Ovary (tissue), 9 donors: ENCODE results near the gene RBM3. TPM values are rescaled to one million over a fixed set of nuclear protein-coding genes. Genes with fewer than 3 reads are reported as not detected.

Source experiments
- DNase-seq, 5 donors: peaks; one replicate each; pipeline ENCODE4 v3.0.0-alpha.2; 2019 to 2020
- H3K27ac ChIP-seq, 2 donors: fragments of 200-600 bp; one replicate each; pipeline versions ENCODE4 v1.5.1 to v1.8.0; 2019 to 2022
- H3K27me3 ChIP-seq: fragments of 200-600 bp; one replicate; pipeline ENCODE4 v1.8.0; 2022
- H3K36me3 ChIP-seq: fragments of 200-600 bp; sonication (generic); one replicate; pipeline ENCODE4 v1.5.1; 2019
- H3K4me1 ChIP-seq: one replicate; pipeline ENCODE4 v1.8.1; 2013; ENCODE audit warnings: mild to moderate bottlenecking, moderate library complexity; ENCODE audit not compliant: insufficient read depth
- H3K4me3 ChIP-seq: fragments of 200-600 bp; sonication (generic); one replicate; pipeline ENCODE4 v1.5.1; 2017
- H3K9me3 ChIP-seq, 2 donors: fragments of 200-600 bp in 1 of 2; sonication (generic) in 1 of 2; one replicate each; pipeline versions ENCODE4 v1.5.1 to v1.8.1; 2013 to 2019; ENCODE audit warnings: mild to moderate bottlenecking in 1 of 2, moderate library complexity in 1 of 2
- EP300 ChIP-seq: sonication (generic); formaldehyde crosslinking; IDR thresholded peaks from one replicate; pipeline ENCODE4 v1.6.1; 2017; ENCODE audit warnings: antibody characterized with exemption
- POLR2A ChIP-seq: fragments of 450-650 bp; IDR thresholded peaks from one replicate; pipeline ENCODE4 v1.6.1; 2017; ENCODE audit warnings: antibody characterized with exemption, mild to moderate bottlenecking, moderate library complexity
- WGBS, 3 donors: extraction: QIAGEN DNeasy Blood & Tissue Kit in 1 of 3; methylation state at CpG; one replicate each; pipeline versions ENCODE4 v1.1.5 to v1.1.7; 2013 to 2017; 5-methylcytosine and 5-hydroxymethylcytosine counted together
- intact Hi-C, 4 donors: fragments of 100-400 bp; cut with DNase I; formaldehyde crosslinking; loops; one replicate each; pipeline versions ENCODE4 v1.11.0 to v1.15.1; 2022 to 2023
- polyA plus RNA-seq, 2 donors: library from polyadenylated mRNA; stranded (reverse); fragments of 200-250 nt in 1 of 2; fragments of 350-450 nt in 1 of 2; fragmentation: Illumina TruSeq in 1 of 2; extraction: RNeasy Lipid Tissue Mini Kit (QIAGEN cat#74804) in 1 of 2; gene quantifications; one replicate each; pipeline ENCODE4 v1.2.3, GENCODE V29; 2013 to 2014
- total RNA-seq, 7 donors: library from RNA; depleted of rRNA in 2 of 7; stranded (reverse); fragments of >200 nt in 2 of 7; fragmentation: NEBNext Ultra II Directional in 3 of 7; extraction: Animal tissue kit (Norgen Biotek cat#: 25700) in 3 of 7; gene quantifications; one replicate each; pipeline versions ENCODE4 v1.1.0 to v1.2.4, GENCODE V29; 2016 to 2023
- TF ChIP-seq, protein P1 (sequence below), 3 donors: fragments of 450-650 bp in 2 of 3; fragments of 200-600 bp in 1 of 3; IDR thresholded peaks; one replicate each; pipeline versions ENCODE4 v1.5.1 to v1.8.0; 2016 to 2022; ENCODE audit warnings: antibody characterized with exemption in 3 of 3, mild to moderate bottlenecking in 1 of 3
- donor health status: DM: no; HTN: no; CAD: no; lungs with moderate emphysema.
- donor health status: DM: no; HTN: no; CAD: no.
- donor health status: Bipolar disorder and iron deficiency.
- donor health status: DM: yes; HTN: yes; CAD: no.
- donor health status: DM: no; HTN: no; CAD: no.
- donor health status: DM: yes; HTN: yes; CAD: no.

RBM3 gene
- total and polyA plus RNA-seq, 9 donors = 103 to 421 (median 153) TPM

DNA sequence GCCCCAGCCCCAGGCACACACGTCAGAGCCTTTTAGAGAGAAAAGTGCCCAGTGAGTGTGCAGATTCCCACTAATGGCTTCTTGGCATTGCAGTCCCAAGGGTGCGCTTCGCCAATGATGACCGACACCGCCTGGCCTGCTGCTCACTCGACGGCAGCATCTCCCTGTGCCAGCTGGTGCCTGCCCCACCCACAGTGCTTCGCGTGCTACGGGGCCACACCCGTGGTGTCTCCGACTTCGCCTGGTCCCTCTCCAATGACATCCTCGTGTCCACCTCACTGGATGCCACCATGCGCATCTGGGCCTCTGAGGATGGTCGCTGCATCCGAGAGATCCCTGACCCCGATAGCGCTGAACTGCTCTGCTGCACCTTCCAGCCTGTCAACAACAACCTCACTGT, 25.9 kb downstream of the RBM3 start:
- Histone ChIP-seq H3K4me3 (no peak overlapping the region), H3K9me3 (no peaks in the 10 kb centered on the region), H3K36me3 (no peaks in the 10 kb centered on the region), H3K4me1 (no peaks in the 10 kb centered on the region), H3K27me3 (no peaks in the 10 kb centered on the region), H3K27ac (no peak overlapping the region)
- 87 to 91% (median 89%) methylated on average over 19 of the region's 19 CpGs for WGBS, 3 donors
- no peak for DNase-seq
- intact Hi-C loops = no loop called here
- no peak for TF ChIP-seq POLR2A
- TF ChIP-seq, protein P1, sequence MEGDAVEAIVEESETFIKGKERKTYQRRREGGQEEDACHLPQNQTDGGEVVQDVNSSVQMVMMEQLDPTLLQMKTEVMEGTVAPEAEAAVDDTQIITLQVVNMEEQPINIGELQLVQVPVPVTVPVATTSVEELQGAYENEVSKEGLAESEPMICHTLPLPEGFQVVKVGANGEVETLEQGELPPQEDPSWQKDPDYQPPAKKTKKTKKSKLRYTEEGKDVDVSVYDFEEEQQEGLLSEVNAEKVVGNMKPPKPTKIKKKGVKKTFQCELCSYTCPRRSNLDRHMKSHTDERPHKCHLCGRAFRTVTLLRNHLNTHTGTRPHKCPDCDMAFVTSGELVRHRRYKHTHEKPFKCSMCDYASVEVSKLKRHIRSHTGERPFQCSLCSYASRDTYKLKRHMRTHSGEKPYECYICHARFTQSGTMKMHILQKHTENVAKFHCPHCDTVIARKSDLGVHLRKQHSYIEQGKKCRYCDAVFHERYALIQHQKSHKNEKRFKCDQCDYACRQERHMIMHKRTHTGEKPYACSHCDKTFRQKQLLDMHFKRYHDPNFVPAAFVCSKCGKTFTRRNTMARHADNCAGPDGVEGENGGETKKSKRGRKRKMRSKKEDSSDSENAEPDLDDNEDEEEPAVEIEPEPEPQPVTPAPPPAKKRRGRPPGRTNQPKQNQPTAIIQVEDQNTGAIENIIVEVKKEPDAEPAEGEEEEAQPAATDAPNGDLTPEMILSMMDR (IDR thresholded peaks at IDR 0.05) = no peak
- TF ChIP-seq EP300 = no peak

DNA sequence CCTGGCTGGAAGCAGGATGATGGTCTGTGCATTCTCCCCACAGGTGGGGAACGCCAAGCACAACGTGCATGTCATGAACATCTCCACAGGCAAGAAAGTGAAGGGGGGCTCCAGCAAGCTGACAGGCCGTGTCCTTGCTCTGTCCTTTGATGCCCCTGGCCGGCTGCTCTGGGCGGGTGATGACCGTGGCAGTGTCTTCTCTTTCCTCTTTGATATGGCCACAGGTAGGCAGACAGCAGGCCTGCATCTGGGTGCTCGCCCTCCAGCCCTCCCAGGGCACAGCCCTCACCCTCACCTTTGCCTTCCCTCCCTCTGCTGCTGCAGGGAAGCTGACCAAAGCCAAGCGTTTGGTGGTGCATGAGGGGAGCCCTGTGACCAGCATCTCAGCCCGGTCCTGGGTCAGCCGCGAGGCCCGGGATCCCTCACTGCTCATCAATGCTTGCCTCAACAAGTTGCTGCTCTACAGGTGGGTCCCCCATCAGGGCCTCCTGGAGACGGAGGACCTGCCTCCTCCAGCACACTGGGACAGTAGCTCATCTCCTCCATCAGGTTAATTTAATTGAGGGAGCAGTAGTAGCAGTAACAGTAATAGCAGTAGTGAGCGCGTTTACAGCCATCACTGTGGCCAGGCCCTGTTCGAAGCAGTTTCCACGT, 27.6 kb downstream of the RBM3 start:
- intact Hi-C loops = no loop called here
- H3K4me3 ChIP-seq = no peak overlapping the region
- no peaks in the 10 kb centered on the region for H3K9me3 ChIP-seq
- H3K36me3 ChIP-seq = no peaks in the 10 kb centered on the region
- 72 to 74% (median 72%) methylated on average over 14 to 17 of the region's 17 CpGs for WGBS, 3 donors
- no peak overlapping the region for H3K27ac ChIP-seq
- no peaks in the 10 kb centered on the region for H3K4me1 ChIP-seq
- no peak for DNase-seq
- no peaks in the 10 kb centered on the region for H3K27me3 ChIP-seq
- TF ChIP-seq EP300 (no peak), POLR2A (no peak)
- TF ChIP-seq, protein P1 (IDR thresholded peaks at IDR 0.05) = no peak

DNA sequence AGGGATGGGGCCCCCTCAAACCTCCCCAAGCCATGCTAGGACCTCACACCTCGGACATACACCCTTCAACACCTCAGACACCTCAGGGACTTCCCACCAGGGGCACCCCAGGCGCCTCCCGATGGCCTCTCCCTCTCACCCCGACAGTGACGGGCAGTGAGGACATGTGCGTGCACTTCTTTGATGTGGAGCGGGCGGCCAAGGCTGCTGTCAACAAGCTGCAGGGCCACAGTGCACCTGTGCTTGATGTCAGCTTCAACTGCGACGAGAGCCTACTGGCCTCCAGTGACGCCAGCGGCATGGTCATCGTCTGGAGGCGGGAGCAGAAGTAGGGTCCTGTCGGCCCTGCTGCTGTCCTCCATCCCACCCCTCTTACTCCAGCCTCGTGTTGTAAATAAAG, 30.4 kb downstream of the RBM3 start:
- Histone ChIP-seq H3K9me3 (no peaks in the 10 kb centered on the region), H3K27ac (no peak overlapping the region), H3K4me1 (no peaks in the 10 kb centered on the region), H3K27me3 (no peaks in the 10 kb centered on the region), H3K36me3 (no peaks in the 10 kb centered on the region), H3K4me3 (no peak overlapping the region)
- DNase-seq = no peak
- TF ChIP-seq EP300 = no peak
- TF ChIP-seq, protein P1 (IDR thresholded peaks at IDR 0.05) = no peak
- no peak for TF ChIP-seq POLR2A
- WGBS, 3 donors = 85 to 93% (median 87%) methylated on average over 16 of the region's 16 CpGs
- intact Hi-C loops = no loop called here

GRCh38 chrX:48606091-48606490, 31.8 kb downstream of the RBM3 start:
- TF ChIP-seq EP300 (no peak), POLR2A (no peak)
- TF ChIP-seq, protein P1 (IDR thresholded peaks at IDR 0.05) = no peak
- no peak for DNase-seq
- Histone ChIP-seq H3K4me1 (no peaks in the 10 kb centered on the region), H3K27ac (no peak overlapping the region), H3K36me3 (no peaks in the 10 kb centered on the region), H3K9me3 (no peaks in the 10 kb centered on the region), H3K27me3 (no peaks in the 10 kb centered on the region), H3K4me3 (no peak overlapping the region)
- intact Hi-C loops = no loop called here
- WGBS, 3 donors = 69 to 73% (median 72%) methylated on average over 6 of the region's 6 CpGs
